HEK293 (cell line): ENCODE results near the gene KRTAP9-3.
"Not testable (repeated sequence)": the region's sequence is repeated elsewhere in the genome, so short reads cannot be mapped to it uniquely, and the experiment has no call there.

Experiments
- CTCF ChIA-PET: fragments of 350-600 bp; formaldehyde crosslinking; extraction: SDS; loops from one replicate; lab custom pipeline; 2021; ENCODE audit warnings: antibody characterized with exemption; lab: Yijun Ruan, JAX
- POLR2A ChIA-PET: fragments of 300-600 bp; formaldehyde crosslinking; extraction: SDS; loops from one replicate; lab custom pipeline; 2020; ENCODE audit warnings: antibody characterized with exemption, inconsistent platforms; lab: Yijun Ruan, JAX
- H3K27ac ChIP-seq: fragments of 200-500 bp; sonication (Bioruptor generic); 2 replicates; pipeline ENCODE4 v1.5.1; 2014; ENCODE audit warnings: low read depth, low read length, control low read depth, inconsistent platforms; ENCODE audit errors: extremely low read depth
- H3K36me3 ChIP-seq, 2 experiments: fragments of 200-500 bp in 1 of 2; sonication (Bioruptor generic) in 1 of 2; 1 replicate in 1 of 2; 2 replicates in 1 of 2; pipeline ENCODE4 v1.5.1; 2014 to 2017; ENCODE audit warnings: inconsistent platforms in 2 of 2, low read length in 2 of 2; ENCODE audit not compliant: control insufficient read depth in 2 of 2, insufficient read depth in 1 of 2
- H3K4me1 ChIP-seq: fragments of 200-500 bp; sonication (Bioruptor generic); 2 replicates; pipeline ENCODE4 v1.5.1; 2014; ENCODE audit warnings: mild to moderate bottlenecking, low read length, inconsistent platforms; ENCODE audit not compliant: control insufficient read depth, insufficient read depth
- H3K4me3 ChIP-seq: 2 replicates; pipeline ENCODE4 v1.5.1; 2011; ENCODE audit warnings: low read depth, mild to moderate bottlenecking, control low read depth, low read length, moderate library complexity
- H3K9me3 ChIP-seq: fragments of 200-500 bp; sonication (Bioruptor generic); 2 replicates; pipeline ENCODE4 v1.5.1; 2014; ENCODE audit warnings: low read depth, low read length, inconsistent platforms; ENCODE audit not compliant: control insufficient read depth, insufficient read depth
- CTCF ChIP-seq: fragments of 450-650 bp; formaldehyde crosslinking; IDR thresholded peaks from 2 replicates; pipeline ENCODE4 v1.5.1; 2016; ENCODE audit warnings: missing biosample characterization, missing genetic modification characterization
- SCRT1 ChIP-seq: fragments of 450-650 bp; formaldehyde crosslinking; IDR thresholded peaks from 2 replicates; pipeline ENCODE4 v1.5.1; 2016; ENCODE audit warnings: missing biosample characterization, missing genetic modification characterization, borderline replicate concordance
- TRIM28 ChIP-seq: IDR thresholded peaks from 2 replicates; pipeline ENCODE4 v1.6.1; 2011; ENCODE audit warnings: low read length, control low read depth, borderline replicate concordance
- ZIC2 ChIP-seq: fragments of 450-650 bp; formaldehyde crosslinking; IDR thresholded peaks from 2 replicates; pipeline ENCODE4 v1.5.1; 2016; ENCODE audit warnings: missing biosample characterization, missing genetic modification characterization
- ZNF138 ChIP-seq: fragments of 450-650 bp; formaldehyde crosslinking; IDR thresholded peaks from 2 replicates; pipeline ENCODE4 v1.5.1; 2016; ENCODE audit warnings: missing biosample characterization, missing genetic modification characterization, borderline replicate concordance
- ZNF366 ChIP-seq: fragments of 450-650 bp; formaldehyde crosslinking; conservative IDR thresholded peaks from 2 replicates; pipeline ENCODE4 v1.5.1; 2016; ENCODE audit warnings: missing biosample characterization, missing genetic modification characterization
- ZNF529 ChIP-seq: fragments of 450-650 bp; formaldehyde crosslinking; IDR thresholded peaks from 2 replicates; pipeline ENCODE4 v1.5.1; 2017; ENCODE audit warnings: missing genetic modification characterization, missing biosample characterization; ENCODE audit not compliant: insufficient replicate concordance
- ZNF585B ChIP-seq: fragments of 450-650 bp; formaldehyde crosslinking; IDR thresholded peaks from 2 replicates; pipeline ENCODE4 v1.5.1; 2016; ENCODE audit warnings: missing biosample characterization, missing genetic modification characterization
- ZSCAN30 ChIP-seq: fragments of 450-650 bp; IDR thresholded peaks from 2 replicates; pipeline ENCODE4 v1.5.1; 2018; ENCODE audit warnings: missing biosample characterization, mild to moderate bottlenecking, missing genetic modification characterization, moderate library complexity

The KRTAP9-3 gene

GRCh38 chr17:41231731-41232130 is 518 bp upstream of the KRTAP9-3 start:
- Histone ChIP-seq H3K36me3 (no peaks in the 10 kb centered on the region), H3K9me3 (no peaks in the 10 kb centered on the region), H3K27ac (no peak overlapping the region), H3K4me1 (no peaks in the 10 kb centered on the region), H3K4me3 (no peak overlapping the region)
- no peak for TF ChIP-seq ZSCAN30 (tag by site-specific recombination)
- no peak for TF ChIP-seq ZNF138 (tag by site-specific recombination)
- TF ChIP-seq CTCF, result no peak
- no peak for TF ChIP-seq TRIM28
- no peak for TF ChIP-seq ZNF585B
- TF ChIP-seq ZNF529, result no peak
- POLR2A ChIA-PET, result no interaction called here
- CTCF ChIA-PET, result no interaction called here

GRCh38 chr17:41237116-41237515 is 4.9 kb downstream of the KRTAP9-3 start:
- H3K36me3 ChIP-seq, H3K4me1 ChIP-seq, H3K4me3 ChIP-seq, POLR2A ChIA-PET, H3K27ac ChIP-seq, H3K9me3 ChIP-seq, CTCF ChIA-PET: not testable (repeated sequence)

GRCh38 chr17:41237949-41238437 is 5.7 kb downstream of the KRTAP9-3 start, which contains the start of gene KRTAP9-8:
KRTAP9-8 (plus strand) TSS chr17:41237999; CDS start chr17:41238052, 53 bp downstream.
- H3K27ac ChIP-seq, H3K4me3 ChIP-seq, H3K4me1 ChIP-seq, CTCF ChIA-PET, POLR2A ChIA-PET, H3K9me3 ChIP-seq, H3K36me3 ChIP-seq: not testable (repeated sequence)
- peak; percentile 94 for TF ChIP-seq ZIC2 (tag by site-specific recombination)

GRCh38 chr17:41246995-41247787 is 14.9 kb downstream of the KRTAP9-3 start:
- CTCF ChIA-PET, result interaction anchor here (0.6 to 0.7 kb wide), 2 partner anchors 333 to 678 kb away, joined by 3 to 5 read pairs; no protein-coding TSS in a partner anchor
- POLR2A ChIA-PET, H3K9me3 ChIP-seq, H3K36me3 ChIP-seq, H3K4me3 ChIP-seq, H3K27ac ChIP-seq, H3K4me1 ChIP-seq: not testable (repeated sequence)
- TF ChIP-seq ZNF366, result peak; percentile 58

- H3K4me1 ChIP-seq, H3K4me3 ChIP-seq, H3K9me3 ChIP-seq, POLR2A ChIA-PET, H3K36me3 ChIP-seq, H3K27ac ChIP-seq: not testable (repeated sequence)
- CTCF ChIA-PET, result interaction anchor here (0.6 kb wide), 1 partner anchor 300 kb away, joined by 4 read pairs; no protein-coding TSS in a partner anchor
- TF ChIP-seq SCRT1 (tag by site-specific recombination) (peak; percentile 56; the same call in 1 of the 2 replicates), ZIC2 (tag by site-specific recombination) (peak; percentile 73)
These were observed 17.5 kb downstream of the KRTAP9-3 start, which contains the start of gene KRTAP9-4 for GRCh38 chr17:41249637-41250240. KRTAP9-4 (plus strand) TSS chr17:41249687; CDS start chr17:41249721, 34 bp downstream.
